ENCODE results near the gene FRAS1.

GRCh38 chr4:78057135-78057599 is at the start of gene FRAS1:
- TF ChIP-seq CTCF (IDR thresholded peaks at IDR 0.05): no peak
- no peak for TF ChIP-seq POLR2A (IDR thresholded peaks at IDR 0.05)

All from uterus (tissue), 2 donors.